ENCODE results near the gene NME1.

DNA sequence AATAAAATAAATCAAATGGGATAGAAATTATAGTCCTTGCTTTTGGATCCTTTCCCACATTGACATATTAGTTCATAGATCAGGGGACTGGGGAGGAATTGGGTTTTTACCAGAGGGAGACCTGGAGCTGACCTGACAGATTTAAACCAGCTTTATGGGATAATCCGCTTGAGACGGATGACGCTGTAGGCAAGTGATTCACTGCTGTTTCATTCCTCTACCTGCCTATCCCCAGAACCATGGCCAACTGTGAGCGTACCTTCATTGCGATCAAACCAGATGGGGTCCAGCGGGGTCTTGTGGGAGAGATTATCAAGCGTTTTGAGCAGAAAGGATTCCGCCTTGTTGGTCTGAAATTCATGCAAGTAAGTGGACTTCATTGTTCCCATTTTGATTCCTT, 2.1 kb downstream of the NME1 start:
- TF ChIP-seq, protein P1, sequence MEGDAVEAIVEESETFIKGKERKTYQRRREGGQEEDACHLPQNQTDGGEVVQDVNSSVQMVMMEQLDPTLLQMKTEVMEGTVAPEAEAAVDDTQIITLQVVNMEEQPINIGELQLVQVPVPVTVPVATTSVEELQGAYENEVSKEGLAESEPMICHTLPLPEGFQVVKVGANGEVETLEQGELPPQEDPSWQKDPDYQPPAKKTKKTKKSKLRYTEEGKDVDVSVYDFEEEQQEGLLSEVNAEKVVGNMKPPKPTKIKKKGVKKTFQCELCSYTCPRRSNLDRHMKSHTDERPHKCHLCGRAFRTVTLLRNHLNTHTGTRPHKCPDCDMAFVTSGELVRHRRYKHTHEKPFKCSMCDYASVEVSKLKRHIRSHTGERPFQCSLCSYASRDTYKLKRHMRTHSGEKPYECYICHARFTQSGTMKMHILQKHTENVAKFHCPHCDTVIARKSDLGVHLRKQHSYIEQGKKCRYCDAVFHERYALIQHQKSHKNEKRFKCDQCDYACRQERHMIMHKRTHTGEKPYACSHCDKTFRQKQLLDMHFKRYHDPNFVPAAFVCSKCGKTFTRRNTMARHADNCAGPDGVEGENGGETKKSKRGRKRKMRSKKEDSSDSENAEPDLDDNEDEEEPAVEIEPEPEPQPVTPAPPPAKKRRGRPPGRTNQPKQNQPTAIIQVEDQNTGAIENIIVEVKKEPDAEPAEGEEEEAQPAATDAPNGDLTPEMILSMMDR (conservative IDR thresholded peaks at IDR 0.05; ENCODE audit: low read depth, low read length), result no peak
- TF ChIP-seq EZH2phosphoT487 (IDR thresholded peaks at IDR 0.05; ENCODE audit: borderline replicate concordance, low read length), result no peak
